HG02759 (cell line): ENCODE data around the gene RAP1A.

ENCODE experiments used
- ATAC-seq: cut with Tn5 transposase; IDR thresholded peaks from one replicate; pipeline ENCODE4 v1.9.1; 2021; ENCODE audit warnings: mild to moderate bottlenecking, moderate library complexity; ENCODE audit not compliant: unreplicated experiment

RAP1A gene

DNA sequence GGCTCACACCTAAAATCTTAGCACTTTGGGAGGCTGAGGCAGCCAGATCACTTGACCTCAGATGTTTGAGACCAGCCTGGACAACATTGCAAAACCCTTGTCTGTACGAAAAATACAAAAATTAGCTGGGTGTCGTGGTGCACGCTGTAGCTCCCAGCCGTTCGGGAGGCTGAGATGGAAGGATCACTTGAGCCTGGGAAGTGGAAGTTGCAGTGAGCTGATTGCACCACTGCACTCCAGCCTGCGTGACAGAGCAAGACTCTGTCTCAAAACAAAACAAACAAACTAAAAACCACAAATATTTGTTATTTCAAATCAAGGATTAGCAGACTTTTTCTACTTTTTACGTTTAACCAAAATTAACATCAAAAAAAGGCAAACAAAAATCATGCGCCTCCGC lies 88.3 kb downstream of the RAP1A start:
- ATAC-seq: no peak

DNA sequence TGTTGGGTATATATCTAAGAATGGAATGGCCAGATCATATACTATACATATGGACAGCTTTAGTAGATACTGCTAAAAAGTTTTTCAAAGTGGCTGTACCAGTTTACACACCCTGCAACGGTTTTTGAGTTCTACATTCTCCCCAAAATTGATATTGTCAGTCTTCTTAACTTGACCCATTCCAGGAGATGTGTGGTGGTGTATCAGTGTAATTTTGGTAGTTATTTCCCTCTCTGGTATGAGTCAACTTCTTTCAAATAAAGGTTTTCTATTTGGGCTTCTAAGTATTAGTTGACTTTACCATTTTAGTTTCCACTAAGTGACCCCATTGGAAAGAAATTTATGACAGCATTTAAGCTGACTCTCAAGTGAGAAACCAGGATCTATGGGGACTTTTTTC lies 90.4 kb downstream of the RAP1A start:
- ATAC-seq: no peak

DNA sequence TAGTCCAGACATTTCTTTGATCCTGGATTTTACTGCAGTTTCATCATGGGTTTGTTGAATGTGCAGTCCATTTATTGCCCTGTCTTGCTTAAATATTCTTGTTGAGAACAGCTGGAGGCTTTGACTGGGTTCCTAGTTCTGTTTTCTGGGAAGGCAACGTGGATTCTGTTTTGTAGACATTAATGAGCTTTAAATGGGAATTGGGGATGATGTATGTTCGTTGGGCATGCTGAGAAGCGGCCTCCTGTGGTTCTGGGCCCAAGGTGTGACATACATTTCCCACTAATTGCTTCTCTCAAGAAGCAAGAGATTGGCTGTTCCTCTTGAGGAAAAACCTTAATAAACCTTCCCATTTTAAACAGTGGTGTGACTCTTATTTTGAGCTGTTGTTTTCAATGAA lies 96.7 kb downstream of the RAP1A start:
- ATAC-seq: no peak

DNA sequence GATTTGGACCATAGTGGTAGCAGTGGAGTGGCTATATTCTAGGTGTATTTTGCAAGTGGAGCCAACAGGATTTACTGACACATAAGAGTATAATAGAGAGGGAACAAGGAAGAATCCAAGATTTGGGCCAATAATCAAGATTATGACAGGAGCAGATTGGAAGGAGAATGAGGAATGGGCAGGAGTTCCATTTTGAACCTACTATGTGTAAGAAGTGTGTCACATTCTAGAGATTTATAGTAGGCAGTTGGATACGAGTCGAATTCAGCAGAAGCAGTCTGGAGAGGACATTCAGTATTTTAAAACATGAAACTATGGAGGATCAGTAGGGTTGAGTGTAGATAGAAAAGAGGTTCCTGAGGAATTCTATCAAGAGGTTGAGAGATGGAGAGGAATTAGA lies 97.9 kb downstream of the RAP1A start:
- no peak for ATAC-seq

DNA sequence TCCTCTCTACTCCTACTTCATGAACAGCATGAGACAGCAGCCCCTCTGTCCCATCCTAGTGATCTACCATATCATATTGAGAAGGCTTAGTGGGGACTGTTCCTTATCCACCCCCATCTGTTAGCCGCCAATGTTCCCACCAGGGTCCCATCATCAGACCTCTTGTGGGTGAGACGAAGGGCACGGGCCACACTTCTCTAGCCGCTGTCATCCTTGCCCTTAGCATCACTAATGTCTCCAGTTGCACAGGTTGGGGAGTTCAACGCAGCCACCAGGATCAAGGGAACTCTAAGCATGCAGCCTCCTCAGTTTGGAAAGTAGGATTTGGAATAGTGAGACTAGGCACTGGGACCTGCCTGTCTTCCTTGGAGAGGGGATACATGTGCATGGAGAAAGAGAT lies 99.5 kb downstream of the RAP1A start:
- ATAC-seq: no peak

DNA sequence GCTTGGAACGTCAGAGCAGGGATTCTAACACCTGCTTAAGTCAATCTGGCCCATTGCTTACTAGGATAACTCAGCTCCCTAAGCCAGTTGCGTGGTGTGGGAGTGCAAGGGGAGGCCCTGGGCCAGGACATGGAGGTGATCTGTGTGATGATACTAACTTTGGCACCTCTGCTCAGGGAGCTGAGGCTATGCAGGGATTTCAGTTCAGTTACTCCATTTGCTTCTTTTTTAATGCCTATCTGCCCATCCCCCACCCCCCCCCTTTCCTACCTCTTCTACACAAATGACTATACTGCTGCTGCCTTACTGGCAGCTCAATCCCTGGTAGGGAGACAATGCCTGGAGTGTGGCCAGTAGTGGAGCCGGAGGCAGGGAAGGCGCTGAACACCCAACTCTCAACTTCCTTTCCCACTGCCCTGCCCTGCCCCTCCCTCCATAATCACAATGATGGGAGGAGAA lies 100.1 kb downstream of the RAP1A start:
- ATAC-seq: no peak

DNA sequence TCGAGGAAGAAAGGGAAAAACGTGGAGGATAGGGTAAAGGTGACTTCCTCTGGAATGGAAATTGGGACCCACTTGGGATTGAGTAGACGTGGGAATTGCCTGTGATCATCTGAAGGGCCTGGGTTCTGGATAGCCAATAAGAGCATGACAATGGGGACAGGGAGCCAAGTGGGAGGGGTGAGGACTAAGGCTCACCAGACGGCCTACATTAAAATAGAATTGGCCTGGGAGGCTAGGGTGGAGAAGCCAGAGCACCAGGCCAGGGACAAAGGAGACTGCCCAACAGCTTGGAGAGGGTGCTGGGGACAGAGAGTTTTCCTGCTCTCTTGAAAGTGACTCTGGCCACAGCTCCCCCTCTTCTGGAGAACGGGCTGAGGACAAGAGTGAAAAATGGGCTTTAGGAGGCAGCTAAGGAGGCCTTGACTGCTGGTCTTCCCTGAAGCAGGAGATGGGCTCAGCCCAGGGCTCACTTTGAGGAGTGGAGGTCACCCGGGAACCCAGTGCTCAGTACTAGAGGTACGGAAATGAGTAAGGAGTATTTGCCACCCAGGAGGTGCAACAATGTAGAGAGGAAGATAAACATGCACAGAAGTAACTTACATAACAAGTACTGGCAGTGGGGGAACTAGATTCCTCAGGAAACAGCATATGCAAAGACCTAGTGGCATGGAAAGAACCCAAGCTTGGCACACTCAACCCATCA lies 100.8 kb downstream of the RAP1A start:
- no peak for ATAC-seq

GRCh38 chr1:111720977-111721786 lies 101.6 kb downstream of the RAP1A start:
- no peak for ATAC-seq

DNA sequence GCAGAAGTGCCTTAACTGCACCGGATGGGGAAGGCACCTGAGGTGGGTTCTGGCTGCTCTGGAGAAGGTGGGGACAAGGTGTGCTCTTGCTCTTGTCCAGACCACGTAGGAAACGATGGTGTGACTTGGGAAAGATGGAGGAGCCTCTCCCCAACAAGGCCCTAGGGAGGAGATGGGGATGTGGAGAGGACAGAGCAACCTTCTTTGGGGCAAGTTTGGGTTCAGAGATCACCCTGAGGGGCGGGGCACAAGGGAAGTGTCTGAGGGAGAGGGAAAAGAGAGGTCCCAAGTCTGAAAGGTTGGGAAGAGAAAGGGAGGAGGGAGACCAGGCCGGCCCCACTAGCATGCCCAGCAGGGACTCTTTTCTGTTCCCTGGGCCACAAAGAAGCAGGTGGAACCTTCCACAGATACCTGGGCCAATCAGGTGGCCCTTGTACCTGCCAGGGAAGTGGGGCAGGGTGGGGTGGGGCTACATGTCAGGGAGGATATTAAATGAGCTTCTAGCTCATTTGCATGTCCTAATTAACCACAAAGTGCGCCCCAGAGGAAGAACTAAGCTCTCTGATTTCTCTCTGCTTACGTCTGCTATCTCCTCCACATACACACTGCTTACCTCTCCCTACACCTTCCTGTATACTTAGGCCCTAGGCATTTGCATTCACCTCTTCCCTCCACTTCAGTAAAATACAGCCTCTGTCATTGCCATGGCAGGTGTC lies 103.7 kb downstream of the RAP1A start:
- ATAC-seq: no peak

DNA sequence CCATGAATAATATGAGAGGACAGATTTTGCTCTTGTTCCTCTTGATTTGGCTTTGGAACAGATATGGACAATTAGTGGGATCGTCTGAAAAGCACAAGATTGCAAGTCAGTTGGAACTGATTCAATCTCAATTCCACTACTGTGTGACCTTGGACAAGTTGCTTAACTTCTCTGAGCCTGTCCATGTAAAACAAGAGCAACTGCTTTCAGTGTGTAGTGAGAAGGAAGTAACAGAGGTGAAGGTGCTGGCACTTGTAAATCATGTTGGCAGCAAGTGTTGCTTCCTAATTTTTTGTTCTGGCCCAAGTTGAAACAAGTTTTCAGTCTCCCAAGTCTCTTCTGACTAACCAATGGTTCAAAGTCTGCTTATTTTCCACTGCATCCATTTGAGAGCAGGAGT lies 104.3 kb downstream of the RAP1A start:
- ATAC-seq: no peak

DNA sequence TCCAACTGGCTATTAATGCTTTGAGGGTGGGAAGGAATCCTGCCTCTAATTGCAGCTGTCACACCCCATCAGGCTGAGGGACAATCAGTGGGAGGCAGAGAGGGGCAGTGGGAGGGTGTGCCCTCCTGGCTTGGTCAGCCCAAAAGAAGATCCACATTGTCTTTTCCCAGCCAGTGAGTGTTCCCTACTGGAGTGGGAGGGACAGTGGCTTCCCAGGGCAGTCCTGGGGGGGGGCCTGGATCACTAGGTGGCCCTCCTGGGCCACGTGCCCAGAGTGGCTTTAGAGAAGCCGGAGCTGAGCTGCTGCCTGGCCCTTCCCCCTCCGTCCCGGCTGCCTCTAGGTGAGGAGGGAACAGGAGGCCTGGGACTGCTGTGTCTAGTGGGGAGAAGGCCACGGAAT lies 105.6 kb downstream of the RAP1A start:
- no peak for ATAC-seq

- ATAC-seq: no peak
Observed at GRCh38 chr1:111727056-111727455, 107.5 kb downstream of the RAP1A start.

DNA sequence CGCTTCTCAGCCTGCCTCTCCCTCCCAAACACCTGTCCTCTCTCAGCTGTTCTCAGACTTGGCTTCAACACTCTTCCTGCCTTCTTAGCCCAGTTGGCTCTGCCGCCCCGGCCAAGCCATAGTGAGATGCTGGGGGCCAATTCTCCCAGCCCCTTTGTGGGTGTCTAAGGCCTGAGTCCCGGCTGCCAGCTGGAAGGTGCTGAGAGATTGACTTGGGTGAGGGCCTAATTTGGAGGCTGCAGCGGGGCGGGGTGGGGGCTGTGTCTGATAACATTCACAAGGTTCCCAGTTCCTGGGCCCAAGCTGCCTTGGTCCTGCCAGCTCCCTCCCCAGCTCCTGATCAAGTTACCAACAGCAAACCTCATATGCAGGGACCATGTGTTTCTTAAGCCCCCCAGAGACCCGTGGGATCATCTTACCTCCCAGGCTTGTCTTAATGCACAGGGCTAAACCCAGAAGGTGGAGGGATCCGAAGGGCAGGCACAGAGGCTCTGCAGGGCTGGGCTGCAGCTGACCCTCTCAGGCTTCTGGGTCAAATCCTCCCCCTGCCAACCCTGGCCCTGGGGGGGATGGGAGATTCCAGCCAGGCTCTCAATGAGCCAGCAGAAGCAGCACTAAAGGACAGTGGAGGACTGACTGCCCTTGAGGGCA lies 109.8 kb downstream of the RAP1A start:
- ATAC-seq: no peak

DNA sequence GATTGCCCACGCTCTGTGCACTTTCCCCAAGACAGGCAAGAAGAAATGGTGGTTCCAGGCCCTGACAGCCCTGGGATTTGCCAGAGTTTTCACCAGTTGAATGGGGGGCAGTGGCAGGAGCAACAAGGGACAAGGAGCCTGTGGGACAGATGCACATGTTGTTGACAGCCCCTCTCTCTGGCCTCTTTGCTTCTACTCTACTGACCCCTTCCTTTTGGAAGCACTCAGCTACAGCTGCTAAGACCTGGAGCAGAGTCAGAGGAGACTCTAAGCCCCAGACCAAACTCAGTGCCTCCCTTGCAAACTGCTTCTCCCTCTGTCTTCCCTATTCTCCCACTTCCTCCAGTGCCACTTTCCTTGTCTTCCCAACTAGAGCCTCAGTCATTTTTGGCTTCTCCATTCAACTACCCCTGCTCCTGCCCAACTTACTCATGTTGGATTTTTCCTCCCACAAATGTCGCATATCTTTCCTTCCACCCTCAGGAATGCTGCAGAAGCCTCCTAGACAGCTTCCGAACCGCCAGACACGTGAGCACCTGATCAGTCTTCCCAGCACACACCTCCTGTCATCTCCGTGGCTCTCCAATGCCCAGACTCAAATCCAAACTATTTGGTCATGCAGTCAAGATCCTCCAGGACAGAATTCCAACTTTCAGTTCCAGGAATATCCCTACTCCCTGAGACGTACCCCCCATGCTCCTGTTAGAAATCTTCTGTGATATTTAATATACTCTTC lies 110.5 kb downstream of the RAP1A start:
- no peak for ATAC-seq

DNA sequence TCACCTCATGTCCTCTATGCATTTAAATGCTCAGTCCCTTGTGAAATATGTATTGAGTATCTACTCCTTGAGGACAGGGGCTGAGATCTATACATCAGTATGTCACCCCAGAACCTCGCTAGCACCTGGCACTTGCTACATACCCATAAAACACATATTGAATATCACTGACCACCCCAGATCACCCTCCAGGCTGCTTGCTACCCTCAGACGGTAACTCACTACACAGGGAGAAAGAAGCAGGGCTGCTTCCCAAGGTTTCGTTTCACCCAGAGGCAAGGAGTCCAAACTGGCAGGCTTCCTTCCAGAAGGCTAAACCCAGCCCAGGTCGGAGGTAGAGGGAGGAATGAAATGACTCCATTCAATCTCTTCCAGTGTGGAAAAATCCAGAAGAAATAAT lies 111.1 kb downstream of the RAP1A start:
- no peak for ATAC-seq

GRCh38 chr1:111731956-111732355 lies 112.4 kb downstream of the RAP1A start:
- no peak for ATAC-seq

GRCh38 chr1:111732718-111733117 lies 113.1 kb downstream of the RAP1A start:
- ATAC-seq: no peak

DNA sequence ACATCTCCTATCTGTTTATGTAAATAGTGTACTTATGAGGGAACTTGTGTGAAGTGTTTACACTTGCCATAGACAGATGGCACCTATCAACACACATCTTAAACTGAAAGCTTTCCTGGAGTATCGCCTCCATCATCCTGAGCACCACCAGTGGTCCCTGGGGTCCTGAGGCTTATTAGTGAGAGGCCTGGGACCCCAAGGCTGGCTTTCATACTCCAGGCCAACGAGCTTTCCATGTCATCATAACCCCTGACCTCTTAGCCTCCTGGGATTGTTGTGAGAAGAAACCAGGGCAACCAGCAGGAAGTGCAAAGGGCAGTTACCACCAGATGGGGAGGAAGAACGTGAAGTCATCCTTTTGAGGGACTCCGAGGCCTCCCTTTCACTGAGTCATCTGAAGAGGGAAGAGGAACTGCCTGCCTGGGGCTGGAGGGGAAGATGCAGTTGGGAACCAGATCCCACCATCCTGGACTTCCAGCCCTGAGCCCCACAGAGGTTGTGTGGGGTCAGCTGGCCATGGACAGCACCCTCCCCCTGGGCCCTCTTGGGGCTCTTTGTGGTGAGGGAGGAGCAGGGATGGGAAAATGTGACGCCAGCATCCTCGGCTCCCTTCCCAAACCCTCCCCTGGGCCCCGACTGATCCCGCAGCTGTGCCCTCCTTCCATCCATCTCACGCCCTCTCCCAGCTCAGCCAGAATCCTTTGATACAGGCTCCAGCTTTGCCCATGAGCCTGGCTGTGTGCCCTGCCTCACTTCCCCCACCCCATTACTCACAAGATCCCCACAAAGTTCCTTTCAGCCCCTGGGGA lies 113.8 kb downstream of the RAP1A start:
- ATAC-seq: no peak

- ATAC-seq: no peak
Observed at GRCh38 chr1:111733992-111734341, 114.4 kb downstream of the RAP1A start.

DNA sequence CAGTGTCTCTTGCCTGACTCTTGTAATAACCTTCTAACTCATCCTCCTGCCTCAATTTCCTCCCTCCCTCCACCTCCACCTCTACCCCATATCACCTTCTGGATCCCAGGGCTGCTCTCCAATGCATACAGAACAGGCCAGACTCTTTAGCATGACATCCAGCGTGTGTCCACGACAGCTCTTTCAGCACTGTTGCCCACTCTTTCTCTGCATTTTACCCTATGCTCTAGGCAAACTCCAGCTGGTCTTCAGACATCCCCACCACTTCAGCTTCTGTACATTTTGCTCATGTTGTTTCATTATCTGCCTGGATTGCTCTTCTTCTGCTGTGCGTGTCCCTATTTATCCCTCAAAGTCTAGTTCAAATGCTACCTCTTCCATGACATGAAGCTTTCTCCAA lies 114.8 kb downstream of the RAP1A start:
- no peak for ATAC-seq
